Measurements from ENCODE around the gene INTS7. TPM values are rescaled to one million over a fixed set of nuclear protein-coding genes. Genes with fewer than 3 reads are reported as not detected.

Gene INTS7
- total RNA-seq, 1 donor from 2014 or later: 30.6 TPM

DNA sequence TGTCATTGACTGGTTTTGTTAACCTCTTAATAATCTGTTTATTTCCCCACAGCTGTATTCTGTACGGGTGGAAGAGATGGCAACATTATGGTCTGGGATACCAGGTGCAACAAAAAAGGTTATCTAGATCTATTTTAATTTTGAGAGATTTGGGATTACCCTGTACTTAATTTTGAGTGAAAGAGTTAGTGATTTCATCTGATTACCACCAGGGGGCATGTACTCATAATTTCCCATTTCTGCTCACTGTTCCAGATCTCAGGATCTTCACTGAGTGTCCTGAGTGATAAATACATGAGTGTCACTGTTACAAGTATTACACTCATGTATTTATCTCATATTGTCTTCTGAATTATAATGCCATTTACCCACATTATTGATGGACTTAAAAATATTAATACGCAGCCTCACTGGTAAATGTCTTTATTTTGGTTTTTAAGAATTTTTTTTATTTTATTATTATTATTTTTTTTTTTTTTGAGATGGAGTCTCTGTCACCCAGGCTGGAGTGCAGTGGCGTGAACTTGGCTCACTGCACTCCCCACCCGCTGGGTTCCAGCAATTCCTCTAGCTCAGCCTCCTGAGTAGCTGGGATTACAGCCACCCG is 27.6 kb upstream of the INTS7 start:
- H3K4me1 Mint-ChIP-seq (ENCODE audit: low read depth): no peaks in the 10 kb centered on the region
- H3K27ac Mint-ChIP-seq: no peak overlapping the region
- DNase-seq (ENCODE audit: low spot score, unreplicated experiment): no peak
- H3K9me3 Mint-ChIP-seq (ENCODE audit: low read depth): peaks cover 16% of the 10 kb centered on the region
- TF ChIP-seq CTCF (IDR thresholded peaks at IDR 0.05; ENCODE audit: unreplicated experiment): peak; percentile 83
- no peaks in the 10 kb centered on the region for H3K27me3 Mint-ChIP-seq
- H3K4me3 Mint-ChIP-seq (ENCODE audit: low read depth): no peak overlapping the region
- peaks cover 12% of the 10 kb centered on the region for H3K36me3 Mint-ChIP-seq (ENCODE audit: insufficient read depth)

DNA sequence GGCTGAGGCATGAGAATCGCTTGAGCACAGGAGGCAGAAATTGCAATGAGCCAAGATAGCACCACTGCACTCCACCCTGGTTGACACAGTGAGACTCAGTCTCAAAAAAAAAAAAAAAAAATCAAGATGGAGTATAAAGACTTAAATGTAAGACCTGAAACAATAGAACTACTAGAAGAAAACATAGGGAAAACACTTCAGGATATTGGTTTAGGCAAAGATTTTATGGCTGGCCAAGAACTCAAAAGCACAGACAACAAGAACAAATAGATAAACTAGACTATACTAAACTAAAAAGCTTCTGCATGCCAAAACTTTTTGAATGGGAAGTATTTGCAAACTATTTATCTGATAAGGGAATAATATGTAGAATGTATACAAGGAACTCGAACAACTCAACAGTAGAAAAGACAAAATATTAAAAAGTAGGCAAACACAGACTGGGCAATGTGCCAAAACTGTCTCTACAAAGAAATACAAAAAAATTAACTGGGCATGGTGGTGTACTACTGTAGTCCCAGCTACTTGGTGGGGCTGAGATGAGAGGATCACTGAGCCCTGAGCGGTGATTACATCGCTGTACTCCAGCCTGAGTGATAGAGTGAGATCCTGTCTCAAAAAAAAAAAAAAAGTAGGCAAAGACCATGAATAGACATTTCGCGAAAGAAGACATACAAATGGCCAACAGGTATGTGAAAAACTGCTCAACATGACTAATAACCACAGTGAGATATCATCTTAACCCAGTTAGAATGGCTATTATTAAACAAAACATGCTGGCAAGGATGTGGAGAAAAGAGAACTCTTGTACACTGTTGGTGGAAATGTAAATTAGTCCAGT is 25.5 kb upstream of the INTS7 start:
- Mint-ChIP-seq H3K4me3 (ENCODE audit: low read depth) (no peak overlapping the region), H3K27ac (no peak overlapping the region), H3K36me3 (ENCODE audit: insufficient read depth) (peaks cover 29% of the 10 kb centered on the region), H3K9me3 (ENCODE audit: low read depth) (peaks cover 32% of the 10 kb centered on the region), H3K27me3 (no peaks in the 10 kb centered on the region), H3K4me1 (ENCODE audit: low read depth) (no peaks in the 10 kb centered on the region)
- TF ChIP-seq CTCF (IDR thresholded peaks at IDR 0.05; ENCODE audit: unreplicated experiment): no peak
- DNase-seq (ENCODE audit: low spot score, unreplicated experiment): no peak

DNA sequence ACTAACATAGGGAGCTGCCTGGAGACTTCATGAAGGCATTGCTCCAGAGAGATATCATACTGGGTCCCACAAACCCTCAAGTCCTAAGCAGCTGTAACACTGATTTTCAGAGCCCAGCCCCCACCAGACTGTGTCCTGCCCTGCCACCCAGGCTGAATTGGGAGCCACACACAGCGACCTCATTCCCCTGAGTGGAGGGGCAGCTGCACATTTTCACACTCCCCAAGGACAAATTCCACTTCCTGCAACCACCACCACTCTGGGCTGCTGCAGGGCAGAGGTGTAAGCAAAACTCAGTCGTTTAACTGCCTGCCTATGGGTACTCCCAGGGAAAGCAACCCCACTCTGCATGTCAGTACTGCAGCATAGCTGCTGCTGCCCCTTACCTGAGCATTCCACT is 20.0 kb upstream of the INTS7 start:
- no peak for DNase-seq (ENCODE audit: low spot score, unreplicated experiment)
- peaks cover 32% of the 10 kb centered on the region for H3K9me3 Mint-ChIP-seq (ENCODE audit: low read depth)
- H3K36me3 Mint-ChIP-seq (ENCODE audit: insufficient read depth): peaks cover 43% of the 10 kb centered on the region
- no peak overlapping the region for H3K27ac Mint-ChIP-seq
- no peak overlapping the region for H3K4me3 Mint-ChIP-seq (ENCODE audit: low read depth)
- no peaks in the 10 kb centered on the region for H3K27me3 Mint-ChIP-seq
- TF ChIP-seq CTCF (IDR thresholded peaks at IDR 0.05; ENCODE audit: unreplicated experiment): no peak
- H3K4me1 Mint-ChIP-seq (ENCODE audit: low read depth): no peaks in the 10 kb centered on the region

- no peak overlapping the region for H3K4me3 Mint-ChIP-seq (ENCODE audit: low read depth)
- peaks cover 27% of the 10 kb centered on the region for H3K9me3 Mint-ChIP-seq (ENCODE audit: low read depth)
- no peak overlapping the region for H3K27ac Mint-ChIP-seq
- no peaks in the 10 kb centered on the region for H3K4me1 Mint-ChIP-seq (ENCODE audit: low read depth)
- TF ChIP-seq CTCF (IDR thresholded peaks at IDR 0.05; ENCODE audit: unreplicated experiment): no peak
- H3K36me3 Mint-ChIP-seq (ENCODE audit: insufficient read depth): peaks cover 42% of the 10 kb centered on the region
- no peaks in the 10 kb centered on the region for H3K27me3 Mint-ChIP-seq
- no peak for DNase-seq (ENCODE audit: low spot score, unreplicated experiment)
Observed at GRCh38 chr1:212053993-212054392, 18.6 kb upstream of the INTS7 start.

DNA sequence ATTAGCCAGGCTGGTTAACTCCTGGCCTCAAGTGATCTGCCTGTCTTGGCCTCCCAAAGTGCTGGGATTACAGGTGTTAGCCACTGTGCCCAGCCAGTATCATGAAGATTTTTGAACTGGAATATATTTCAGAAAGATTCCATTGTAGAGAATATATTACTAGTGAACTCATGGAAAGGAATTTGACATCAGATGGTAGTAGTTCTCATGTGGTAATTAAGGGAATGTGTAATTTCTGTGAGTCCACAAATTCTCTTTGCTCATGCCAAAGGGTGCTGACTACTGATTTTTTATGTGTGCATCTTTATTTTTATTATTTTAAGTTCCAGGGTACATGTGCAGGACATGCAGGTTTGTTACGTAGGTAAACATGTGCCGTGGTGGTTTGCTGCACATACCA is 10.6 kb upstream of the INTS7 start:
- no peak for TF ChIP-seq CTCF (IDR thresholded peaks at IDR 0.05; ENCODE audit: unreplicated experiment)
- H3K4me1 Mint-ChIP-seq (ENCODE audit: low read depth): peaks cover 6% of the 10 kb centered on the region
- no peaks in the 10 kb centered on the region for H3K27me3 Mint-ChIP-seq
- H3K27ac Mint-ChIP-seq: no peak overlapping the region
- no peak for DNase-seq (ENCODE audit: low spot score, unreplicated experiment)
- H3K4me3 Mint-ChIP-seq (ENCODE audit: low read depth): no peak overlapping the region
- peaks cover 10% of the 10 kb centered on the region for H3K36me3 Mint-ChIP-seq (ENCODE audit: insufficient read depth)
- no peaks in the 10 kb centered on the region for H3K9me3 Mint-ChIP-seq (ENCODE audit: low read depth)
